HG03521 (cell line): ENCODE data around the gene CD9.

Experiments used
- ATAC-seq: cut with Tn5 transposase; IDR thresholded peaks from one replicate; pipeline ENCODE4 v1.9.1; 2021; ENCODE audit warnings: mild to moderate bottlenecking, moderate library complexity; ENCODE audit not compliant: unreplicated experiment

CD9 gene

DNA sequence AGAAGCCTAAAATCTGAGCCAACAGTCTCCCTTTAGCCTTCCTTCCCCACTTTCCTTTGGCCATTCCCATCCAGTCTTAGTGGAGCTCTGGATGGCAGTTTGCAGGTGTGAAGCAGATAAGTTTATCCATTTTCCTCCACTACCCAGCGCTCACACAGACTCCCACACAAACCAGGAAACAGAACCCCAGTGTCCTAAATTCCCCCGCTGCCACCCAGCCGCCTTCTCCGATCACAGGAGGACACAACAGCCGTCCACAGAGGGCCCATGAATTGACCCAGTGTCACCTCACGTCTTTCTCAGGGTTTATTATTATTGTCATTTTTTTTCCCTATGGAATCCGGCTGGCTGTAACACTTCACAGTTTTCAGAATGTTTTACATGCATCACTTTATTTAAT lies 16.4 kb downstream of the CD9 start:
- no peak for ATAC-seq

DNA sequence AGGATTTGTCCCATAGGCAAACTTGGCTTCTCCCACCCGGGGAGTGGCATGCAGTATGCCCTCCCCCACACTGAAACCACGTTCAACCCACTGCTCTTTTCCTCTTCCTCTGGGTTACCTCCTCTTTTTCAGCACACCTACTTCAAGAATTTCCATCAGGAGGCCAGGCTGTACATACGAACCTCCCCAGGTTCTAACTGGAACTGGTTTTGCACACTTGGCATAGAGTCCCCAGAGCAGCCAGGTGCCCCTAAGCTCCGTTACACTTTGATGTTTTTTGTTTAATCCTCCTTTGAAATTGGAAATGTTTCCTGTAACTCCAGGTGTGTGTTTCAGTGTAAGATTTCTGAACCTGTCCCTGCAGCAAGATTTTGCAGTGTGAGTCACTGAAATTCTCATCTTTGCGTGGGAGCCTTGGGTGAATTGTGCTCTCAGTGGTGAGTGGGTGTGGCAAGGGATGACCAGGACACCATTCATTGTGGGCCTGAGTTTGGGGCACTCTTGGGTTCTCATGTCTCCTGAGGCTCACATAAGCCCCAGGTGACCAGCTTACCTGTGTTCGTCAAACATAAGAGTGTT lies 18.2 kb downstream of the CD9 start:
- ATAC-seq = no peak

DNA sequence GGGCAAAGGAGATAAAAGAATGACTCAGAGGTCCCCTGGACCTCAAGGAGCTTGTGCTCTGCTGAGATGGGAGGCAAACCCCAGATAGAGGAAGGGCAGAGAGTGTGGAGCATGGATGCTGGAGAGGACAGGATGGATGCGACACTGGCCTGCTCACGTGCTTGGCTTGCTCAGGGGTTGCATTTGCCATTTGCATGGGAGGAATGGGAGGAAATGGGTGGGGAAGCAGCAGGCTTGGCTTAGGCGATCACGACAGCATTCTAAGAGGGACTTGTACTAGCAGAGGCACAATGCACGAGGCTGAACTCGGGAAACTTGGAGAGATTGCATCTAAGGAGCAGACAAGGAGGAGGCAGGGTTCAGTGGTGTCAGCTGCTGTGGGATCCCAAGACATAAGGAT lies 19.8 kb downstream of the CD9 start:
- ATAC-seq = no peak

DNA sequence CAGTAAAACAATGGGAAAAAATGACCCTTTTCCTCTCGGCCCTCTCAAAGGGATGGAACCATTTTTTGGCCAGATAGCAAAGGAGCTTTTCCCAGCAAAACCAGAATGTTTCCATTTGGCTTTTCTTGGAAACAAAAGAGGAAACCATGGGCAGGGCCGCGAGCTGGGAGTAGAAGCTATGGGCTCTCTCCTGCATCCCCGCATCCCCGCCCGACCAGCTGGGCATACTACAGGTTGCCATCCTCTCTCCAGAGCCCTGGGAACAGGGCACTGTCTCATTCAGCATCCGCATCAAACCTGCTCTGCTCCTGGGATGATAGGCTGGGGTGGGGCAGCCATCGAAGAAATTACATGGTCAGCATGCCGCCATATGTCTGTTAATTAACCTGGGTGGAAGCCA lies 20.9 kb downstream of the CD9 start:
- no peak for ATAC-seq

DNA sequence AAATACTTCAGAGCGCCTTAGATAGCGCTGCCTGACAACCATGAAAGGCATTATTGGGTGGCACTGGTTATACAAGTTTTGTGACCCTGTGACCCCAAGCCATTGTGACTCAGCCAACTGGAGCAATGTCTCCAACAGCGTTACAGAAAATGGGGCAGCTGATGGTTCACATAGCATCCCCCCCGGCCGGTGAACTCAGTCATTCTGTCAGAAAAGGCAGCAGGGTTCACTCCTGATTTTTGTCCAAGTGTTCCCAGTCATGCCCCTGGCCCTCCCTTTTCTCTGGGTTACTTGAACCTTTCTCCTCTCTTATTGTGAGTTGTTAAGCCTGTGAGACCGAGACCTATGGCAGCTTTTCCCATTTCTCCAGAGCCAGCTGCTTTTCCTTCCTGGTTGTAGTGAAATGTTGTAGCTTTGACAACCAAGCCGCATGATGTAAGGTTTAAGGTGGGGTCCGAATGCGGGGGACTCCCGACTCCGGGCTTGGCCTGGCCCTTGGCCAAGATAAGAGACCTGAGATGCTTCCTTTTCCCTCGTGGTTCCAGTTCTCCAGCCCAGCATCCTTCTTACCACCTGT lies 22.0 kb downstream of the CD9 start:
- ATAC-seq = no peak

DNA sequence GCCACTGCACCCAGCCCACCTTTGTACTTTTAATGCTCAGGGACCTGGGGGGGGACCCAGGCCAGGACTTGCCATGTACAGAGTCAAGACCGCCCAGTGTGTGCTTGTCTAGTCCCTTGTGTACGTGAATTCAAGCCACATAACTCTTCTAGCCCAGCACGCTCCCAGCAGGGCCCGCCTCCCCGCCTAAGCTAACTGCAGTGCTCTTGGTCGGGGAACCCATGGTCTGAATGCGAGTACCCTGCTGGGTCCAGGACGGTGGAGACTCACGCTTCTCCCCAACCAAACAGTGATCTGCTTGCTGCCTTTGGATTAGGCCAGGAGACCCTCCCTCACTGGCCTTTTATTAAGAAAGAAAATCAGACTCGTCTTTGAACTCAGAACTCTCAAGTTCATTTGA lies 23.3 kb downstream of the CD9 start:
- no peak for ATAC-seq

DNA sequence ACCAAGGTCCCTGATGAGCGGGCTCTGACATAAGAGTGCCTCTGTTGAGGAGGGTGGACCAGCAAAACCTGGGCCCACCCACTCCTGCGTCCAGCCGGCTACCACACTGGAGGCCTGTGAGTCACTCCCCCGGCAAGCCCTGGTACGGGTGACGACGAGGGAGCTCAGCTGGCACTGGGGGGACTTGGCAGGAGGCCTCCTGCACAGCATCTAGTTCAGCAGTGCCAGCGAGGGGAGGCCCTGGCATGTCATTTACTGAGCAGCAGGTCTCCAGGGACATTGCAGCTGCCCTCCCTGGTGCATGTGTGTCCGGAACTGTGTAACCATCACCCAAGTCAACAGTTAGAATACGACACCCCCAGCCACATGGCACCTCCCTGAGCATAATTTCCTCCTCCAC lies 24.4 kb downstream of the CD9 start:
- no peak for ATAC-seq

DNA sequence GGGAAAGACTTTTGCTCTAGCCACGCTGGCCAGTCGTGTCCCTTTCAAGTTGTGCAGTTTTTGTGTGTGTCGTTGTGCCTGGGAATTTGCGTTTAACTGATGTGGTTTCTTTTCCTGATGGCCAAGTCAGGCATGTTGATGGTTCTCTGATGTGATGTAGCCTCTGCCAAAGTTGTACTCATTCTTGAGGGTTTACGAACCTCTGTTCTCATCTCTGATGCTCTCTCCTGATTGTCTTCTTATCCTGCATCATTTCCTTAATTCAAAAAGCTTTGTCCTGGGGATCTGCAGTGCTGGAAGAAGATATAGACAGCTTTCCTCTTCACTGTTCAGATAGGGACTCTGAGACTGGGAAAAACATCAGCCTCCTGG lies 25.4 kb downstream of the CD9 start:
- no peak for ATAC-seq

DNA sequence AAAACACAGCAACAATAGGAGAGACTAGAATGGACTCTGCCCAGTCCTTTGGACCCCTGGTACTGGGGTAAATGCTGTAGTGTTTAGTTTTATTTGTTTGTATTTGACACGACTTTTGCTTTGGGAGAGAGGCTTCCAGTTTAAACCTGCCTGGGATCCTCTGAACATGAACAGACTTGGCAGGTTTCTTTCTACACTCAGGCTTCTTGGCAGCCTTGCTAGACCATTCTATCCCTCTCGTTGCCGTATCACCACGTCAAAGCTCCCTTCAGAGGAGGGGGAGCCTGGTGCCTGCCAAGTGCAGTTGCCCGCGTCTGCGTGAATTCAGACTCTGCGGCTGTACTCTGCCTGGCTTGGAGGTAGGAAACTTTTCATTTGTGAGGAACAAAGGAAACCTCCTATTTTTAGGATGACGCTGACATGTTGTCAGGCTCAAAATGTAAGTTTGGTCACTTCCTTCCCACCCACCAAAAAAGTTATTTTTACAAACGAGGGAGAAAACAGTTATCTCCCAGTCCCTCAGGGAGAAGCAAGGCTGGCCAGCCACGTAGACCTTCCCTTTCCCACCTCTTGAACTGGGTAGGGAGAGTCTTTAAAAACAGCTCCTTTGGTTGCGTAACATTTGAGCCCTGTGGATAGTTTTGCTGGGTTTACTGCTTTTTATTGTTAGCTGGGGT lies 25.9 kb downstream of the CD9 start:
- no peak for ATAC-seq

DNA sequence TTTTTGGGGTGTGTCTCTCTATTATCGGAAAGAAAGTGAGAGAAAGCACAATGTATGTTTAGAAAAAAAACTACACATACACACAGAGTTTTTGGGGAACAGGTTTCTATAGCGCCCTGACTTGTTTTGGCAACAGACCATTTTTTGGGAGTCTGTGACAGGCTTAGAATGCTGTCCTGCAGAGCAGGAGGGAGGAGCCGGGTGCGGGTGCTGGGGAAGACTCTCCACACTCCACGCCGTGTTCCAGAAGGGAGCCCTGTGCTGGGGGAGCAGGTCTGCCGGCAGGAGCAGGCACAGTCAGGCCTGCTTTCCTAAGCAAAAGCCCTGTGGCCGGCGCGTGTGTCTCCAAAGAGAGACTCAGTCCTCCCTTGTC lies 26.5 kb downstream of the CD9 start:
- ATAC-seq = no peak

DNA sequence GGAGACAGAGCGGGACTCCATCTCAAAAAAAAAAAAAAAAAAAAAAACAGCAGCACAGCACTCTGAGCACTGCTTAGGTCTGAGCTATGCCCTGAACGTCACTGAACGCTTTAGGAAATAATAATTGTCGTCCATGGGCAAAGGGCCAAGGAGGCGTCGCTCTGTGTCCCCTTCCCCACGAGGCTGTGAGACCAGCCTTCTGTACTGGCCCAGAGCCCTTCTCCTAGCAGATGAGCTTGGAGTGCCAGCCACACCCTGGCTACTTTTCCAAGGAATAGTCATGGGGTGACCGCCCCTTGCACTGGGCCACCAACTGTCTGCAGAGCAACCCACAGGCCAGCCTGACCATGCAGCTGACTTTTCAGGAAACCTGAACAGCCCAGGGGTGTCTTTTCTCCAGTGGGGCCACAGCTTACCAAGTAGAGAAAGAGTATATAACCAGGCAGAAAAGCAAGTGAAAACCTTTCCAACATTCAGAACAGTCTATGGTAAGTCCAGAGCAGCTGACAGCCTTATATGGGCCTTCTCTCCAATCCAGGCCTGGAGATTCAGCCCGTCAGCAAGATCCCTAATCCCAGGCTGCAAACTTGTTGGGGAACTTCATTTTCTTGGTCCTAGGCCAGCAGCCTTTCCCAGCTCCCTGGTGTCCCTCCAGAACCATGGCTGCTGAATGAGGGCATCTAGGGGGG lies 28.5 kb downstream of the CD9 start:
- ATAC-seq = no peak

DNA sequence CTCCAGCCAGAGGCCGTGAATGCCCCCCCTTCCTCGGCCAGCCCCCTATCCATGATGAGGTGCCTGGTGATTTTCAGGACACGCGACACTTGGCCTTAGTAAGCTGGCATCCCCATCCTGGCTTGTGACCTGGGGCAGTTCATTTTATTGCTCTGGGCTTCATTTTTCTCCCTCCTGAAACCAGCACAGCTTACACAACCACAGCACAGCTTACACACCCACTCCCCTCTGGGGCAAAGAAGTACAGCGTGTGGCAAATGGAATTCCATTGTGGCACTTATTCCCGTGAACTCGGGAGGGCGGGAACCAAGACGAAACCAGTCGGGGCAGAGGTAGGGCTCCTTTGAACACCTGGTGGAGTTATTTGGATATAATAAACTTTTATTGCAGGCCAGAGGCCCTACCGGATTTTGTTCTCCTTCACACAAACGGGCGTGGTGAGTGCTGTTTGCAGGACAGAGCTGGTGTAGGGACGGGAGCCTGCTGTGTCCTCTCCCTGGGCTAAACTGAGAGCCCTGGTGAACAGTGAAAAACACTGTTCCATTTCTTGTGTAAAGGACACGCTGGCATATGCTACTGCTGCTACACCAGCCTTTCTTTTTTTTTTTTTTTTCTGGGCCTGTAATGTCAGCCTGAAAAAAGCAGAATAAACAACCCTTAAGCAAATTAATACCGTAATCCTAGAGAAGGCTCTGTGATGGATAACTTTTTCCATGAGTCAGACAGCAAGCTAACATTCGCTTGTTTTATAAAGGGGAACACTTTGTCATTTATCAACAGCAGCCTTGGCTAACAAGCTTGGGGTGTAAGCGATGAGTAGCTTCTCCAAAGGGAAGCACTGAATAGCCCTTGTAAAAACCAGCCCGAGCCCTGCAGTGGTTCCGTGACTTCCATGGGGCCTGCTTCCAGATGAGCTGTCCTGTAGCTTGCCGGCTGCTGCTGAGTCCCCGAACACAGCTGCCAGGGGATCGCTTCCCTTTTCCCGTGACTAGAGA lies 29.3 kb downstream of the CD9 start:
- ATAC-seq = no peak

DNA sequence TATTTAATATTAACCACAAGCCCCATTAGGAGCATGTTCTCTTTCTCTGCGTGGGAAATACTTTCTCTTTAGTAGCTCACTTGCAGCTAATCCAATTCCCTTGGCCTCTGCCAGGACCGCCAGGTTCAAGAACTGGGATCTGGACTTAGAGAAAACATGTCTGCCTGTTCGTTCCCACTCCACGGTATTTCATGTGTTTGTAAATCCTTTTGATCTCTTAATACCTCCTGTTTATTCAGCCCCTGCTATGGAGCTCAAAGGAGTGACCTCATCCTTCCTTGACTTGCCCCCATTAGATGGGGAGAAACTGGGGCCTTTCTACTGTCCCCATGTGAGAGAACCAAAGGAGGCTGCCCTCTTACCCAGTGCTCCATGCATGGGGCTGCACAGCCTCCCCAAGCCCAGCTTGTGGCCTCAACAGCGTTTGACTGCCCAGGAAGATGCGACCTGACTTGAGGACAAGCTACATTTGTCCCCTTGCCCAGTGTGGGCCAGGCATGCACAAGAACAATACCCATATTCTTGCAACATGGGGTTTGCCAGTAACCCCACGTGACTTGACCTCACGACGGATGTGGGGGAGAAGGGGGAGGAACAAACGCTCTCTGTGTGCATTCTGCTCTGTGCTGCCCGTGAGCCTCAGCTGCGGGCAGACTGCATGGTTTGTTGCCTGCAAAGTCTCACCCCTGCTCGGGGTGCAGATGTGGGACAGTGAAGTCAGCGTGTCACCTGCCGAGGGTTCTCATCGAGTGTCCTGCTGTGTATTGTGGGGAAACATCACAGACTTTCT lies 30.3 kb downstream of the CD9 start:
- ATAC-seq = peak; percentile 48

DNA sequence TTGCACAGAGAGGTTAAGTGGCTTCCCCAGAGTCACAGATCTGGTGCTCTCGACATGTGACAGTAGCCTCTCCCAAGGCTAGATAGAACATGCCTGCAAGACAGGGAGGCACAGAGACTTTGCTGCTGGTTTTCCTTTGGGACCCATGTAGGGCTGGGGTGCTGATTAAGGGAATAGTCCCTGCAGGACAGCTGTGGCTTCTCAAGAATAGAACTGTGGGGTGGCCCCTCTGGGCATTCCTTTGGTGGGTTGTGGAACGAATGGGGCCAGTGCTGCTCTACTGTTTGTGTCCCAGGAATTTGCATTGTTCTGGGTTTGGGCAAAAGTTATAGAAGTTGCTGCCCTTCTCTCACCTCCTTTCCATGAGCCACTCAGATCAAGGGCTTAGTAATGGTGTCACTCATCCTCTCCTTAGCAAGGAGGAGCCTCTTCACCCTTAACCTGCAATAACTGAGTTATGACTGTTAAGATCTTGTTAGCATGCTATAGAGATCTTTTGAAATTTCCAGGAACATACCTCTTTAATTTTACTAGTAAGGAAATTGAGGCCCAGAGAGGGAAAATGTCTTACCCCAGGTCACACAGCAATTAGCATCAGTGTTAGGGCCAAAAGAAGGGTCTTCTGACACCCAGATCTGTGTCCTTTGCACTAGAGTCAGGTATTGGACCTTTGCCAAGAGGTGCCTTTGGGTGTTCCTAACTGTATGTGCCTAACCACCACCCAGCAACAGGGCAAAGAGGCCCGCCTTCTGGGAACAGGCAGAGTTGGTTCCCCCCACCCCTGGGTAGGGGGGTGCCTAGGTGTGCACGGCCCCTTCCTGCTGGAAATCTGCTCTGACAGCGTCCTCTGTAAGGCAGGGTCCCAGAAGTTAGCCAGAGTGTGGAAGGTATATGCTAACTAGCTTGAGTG lies 31.4 kb downstream of the CD9 start:
- ATAC-seq = no peak

DNA sequence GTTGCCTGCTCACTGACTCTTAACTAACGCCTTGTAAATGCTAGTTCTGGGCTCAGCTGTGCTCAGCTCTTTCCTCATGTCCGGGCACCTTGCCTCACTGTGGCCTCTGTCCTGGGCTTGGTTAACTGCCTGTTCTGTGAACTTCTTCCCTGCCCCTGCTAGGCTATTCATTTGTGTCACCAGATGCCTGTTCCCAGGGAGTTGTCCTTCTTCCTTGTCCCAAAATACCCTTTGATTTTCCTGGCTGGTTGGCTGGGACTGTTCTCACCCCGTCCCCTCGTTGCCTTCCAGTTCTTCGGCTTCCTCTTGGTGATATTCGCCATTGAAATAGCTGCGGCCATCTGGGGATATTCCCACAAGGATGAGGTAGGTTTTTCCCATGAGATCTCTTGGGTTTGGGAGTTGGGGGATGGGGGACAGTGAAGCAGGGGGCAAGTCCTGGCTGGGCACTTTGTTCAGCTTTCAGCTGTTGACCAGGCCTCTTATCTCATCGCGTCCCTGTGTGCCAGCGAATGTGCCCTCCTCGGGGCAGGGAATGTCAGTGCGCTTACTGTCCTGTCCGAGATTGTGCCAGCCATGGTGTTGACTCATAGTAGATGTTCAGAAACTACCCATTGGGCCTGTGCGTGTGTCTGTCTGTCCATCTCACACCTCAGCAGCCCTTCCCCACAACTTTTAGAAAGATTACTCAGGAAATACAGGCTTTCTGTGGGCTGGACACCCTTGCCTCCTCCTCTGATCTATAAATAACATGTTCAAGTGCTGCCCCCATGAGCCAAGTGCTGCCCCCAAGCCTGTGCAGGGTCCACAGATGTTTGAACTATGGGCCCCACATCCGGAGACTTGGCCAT lies 33.1 kb downstream of the CD9 start:
- ATAC-seq = no peak

DNA sequence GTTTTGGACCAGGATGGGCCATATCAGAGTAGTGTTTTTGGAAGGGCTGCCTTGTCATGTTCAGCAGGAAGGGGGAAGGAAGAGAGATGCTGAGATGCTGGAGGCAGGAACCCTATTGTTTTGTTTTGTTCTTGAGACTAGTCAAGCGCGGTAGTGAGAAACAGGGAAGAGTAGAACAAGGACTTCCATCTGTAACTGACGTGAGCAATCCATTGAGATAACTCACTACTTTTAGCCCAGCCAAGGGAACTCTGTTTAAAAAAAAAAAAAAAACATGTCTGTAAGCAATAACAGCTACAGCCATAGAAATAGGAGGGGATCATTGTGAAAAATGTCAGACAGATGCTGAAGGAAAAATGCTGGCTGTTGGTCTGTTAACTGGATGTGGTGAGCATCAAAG lies 34.0 kb downstream of the CD9 start:
- ATAC-seq = no peak

DNA sequence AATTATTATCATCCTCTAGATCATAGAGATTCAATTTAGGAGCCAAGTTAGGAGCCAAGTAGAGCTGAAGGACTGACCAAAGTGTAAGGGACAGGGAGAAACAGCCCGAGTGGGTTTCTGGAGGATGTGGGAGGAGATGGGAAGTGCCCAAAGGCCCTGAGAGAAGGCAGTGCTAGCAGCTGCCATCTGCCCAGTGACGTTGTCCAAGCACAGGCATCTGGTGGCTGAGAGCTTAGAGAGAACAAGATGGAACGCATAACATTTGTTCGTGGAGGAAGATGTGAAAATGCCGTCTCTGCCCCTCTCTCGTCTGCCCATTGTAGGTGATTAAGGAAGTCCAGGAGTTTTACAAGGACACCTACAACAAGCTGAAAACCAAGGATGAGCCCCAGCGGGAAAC lies 34.7 kb downstream of the CD9 start:
- ATAC-seq = no peak

DNA sequence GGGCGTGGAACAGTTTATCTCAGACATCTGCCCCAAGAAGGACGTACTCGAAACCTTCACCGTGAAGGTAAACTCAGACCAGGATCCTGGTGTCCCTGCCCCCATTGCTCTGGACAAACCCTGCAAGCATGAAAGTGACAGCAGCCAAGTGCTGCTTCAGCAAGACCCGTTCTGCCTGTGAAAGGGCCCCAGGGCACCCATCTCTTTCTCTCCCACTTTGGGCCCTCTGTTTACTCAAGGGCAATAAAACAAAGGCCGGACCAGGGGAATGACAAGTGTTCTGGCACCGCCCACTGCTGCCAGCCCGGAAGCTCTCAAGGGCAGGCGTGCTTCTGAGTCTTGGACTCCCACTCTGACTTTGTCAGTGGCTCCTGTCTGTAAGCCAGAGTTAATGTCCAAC lies 35.3 kb downstream of the CD9 start:
- no peak for ATAC-seq
